ENCODE data around the gene SLC35E4.
A peak's percentile ranks its signal among the peaks of the same experiment; 100 is the strongest.

SLC35E4 gene

GRCh38 chr22:30598986-30599385 lies 36.6 kb upstream of the SLC35E4 start:
- TF ChIP-seq, protein P1, sequence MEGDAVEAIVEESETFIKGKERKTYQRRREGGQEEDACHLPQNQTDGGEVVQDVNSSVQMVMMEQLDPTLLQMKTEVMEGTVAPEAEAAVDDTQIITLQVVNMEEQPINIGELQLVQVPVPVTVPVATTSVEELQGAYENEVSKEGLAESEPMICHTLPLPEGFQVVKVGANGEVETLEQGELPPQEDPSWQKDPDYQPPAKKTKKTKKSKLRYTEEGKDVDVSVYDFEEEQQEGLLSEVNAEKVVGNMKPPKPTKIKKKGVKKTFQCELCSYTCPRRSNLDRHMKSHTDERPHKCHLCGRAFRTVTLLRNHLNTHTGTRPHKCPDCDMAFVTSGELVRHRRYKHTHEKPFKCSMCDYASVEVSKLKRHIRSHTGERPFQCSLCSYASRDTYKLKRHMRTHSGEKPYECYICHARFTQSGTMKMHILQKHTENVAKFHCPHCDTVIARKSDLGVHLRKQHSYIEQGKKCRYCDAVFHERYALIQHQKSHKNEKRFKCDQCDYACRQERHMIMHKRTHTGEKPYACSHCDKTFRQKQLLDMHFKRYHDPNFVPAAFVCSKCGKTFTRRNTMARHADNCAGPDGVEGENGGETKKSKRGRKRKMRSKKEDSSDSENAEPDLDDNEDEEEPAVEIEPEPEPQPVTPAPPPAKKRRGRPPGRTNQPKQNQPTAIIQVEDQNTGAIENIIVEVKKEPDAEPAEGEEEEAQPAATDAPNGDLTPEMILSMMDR (IDR thresholded peaks at IDR 0.05) = no peak
- Histone ChIP-seq H3K4me3 (no peak overlapping the region), H3K27ac (no peak overlapping the region)
- no peak for DNase-seq (ENCODE audit: low spot score)

GRCh38 chr22:30600921-30601320 lies 34.7 kb upstream of the SLC35E4 start:
- Histone ChIP-seq H3K4me3 (no peak overlapping the region), H3K27ac (no peak overlapping the region)
- TF ChIP-seq, protein P1 (IDR thresholded peaks at IDR 0.05) = no peak
- DNase-seq (ENCODE audit: low spot score) = no peak

DNA sequence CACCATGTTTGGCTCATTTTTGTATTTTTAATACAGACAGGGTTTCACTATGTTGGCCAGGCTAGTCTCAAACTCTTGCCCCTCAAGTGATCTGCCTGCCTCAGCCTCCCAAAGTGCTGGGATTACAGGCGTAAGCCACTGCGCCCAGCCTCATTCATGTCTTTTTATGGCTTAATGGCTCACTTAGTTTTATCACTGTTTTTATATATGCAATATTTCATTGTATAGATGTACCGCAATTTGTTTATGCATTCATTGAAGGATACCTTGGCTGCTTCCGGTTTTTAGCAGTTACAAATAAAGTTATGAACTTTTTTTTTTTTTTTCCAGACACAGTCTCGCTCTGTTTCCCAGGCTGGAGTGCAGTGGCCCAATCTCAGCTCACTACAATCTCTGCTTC lies 34.1 kb upstream of the SLC35E4 start:
- TF ChIP-seq, protein P1 (IDR thresholded peaks at IDR 0.05) = no peak
- DNase-seq (ENCODE audit: low spot score) = no peak
- Histone ChIP-seq H3K27ac (no peak overlapping the region), H3K4me3 (no peak overlapping the region)

GRCh38 chr22:30602049-30602448 lies 33.5 kb upstream of the SLC35E4 start:
- no peak overlapping the region for H3K27ac ChIP-seq
- no peak for DNase-seq (ENCODE audit: low spot score)
- TF ChIP-seq, protein P1 (IDR thresholded peaks at IDR 0.05) = no peak

GRCh38 chr22:30603801-30604200 lies 31.8 kb upstream of the SLC35E4 start:
- Histone ChIP-seq H3K27ac (no peak overlapping the region), H3K4me3 (no peak overlapping the region)
- TF ChIP-seq, protein P1 (IDR thresholded peaks at IDR 0.05) = no peak
- DNase-seq (ENCODE audit: low spot score) = no peak

More at GRCh38 chr22:30602049-30602448, 33.5 kb upstream of the SLC35E4 start:
- H3K4me3 ChIP-seq = no peak overlapping the region

DNA sequence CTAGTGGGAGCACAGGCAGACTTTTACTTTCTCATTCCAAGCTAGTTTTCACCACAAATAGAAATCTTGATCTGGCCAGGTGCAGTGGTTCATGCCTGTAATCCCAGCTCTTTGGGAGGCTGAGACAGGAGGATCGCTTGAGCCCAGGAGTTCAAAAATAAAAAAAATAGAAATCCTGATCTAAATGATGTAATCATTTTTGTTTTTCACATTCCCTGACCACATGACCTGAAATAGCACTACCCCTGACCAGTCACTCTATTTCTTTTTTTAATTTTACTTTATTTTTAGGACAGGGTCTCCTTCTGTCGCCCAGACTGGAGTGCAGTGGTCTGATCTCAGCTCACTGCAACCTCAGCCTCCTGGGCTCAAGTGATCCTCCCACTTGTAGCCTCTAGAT lies 30.9 kb upstream of the SLC35E4 start:
- TF ChIP-seq, protein P1 (IDR thresholded peaks at IDR 0.05) = no peak
- Histone ChIP-seq H3K27ac (no peak overlapping the region), H3K4me3 (no peak overlapping the region)
- no peak for DNase-seq (ENCODE audit: low spot score)

GRCh38 chr22:30605449-30606110 lies 30.0 kb upstream of the SLC35E4 start:
- DNase-seq (ENCODE audit: low spot score) = no peak
- peak overlapping the region; percentile 78 for H3K4me3 ChIP-seq
- TF ChIP-seq, protein P1 (IDR thresholded peaks at IDR 0.05) = peak; percentile 56

More at GRCh38 chr22:30605449-30606110, 30.0 kb upstream of the SLC35E4 start:
- no peak overlapping the region for H3K27ac ChIP-seq
